Neutrophil (primary cell): ENCODE results near the gene LAMA5.

Source experiments
- H3K27ac ChIP-seq: fragments of 200-600 bp; sonication (generic); 2 replicates; pipeline ENCODE4 v1.5.1; 2016; ENCODE audit warnings: mild to moderate bottlenecking, moderate library complexity
- H3K27me3 ChIP-seq: fragments of 200-600 bp; sonication (generic); 2 replicates; pipeline ENCODE4 v1.6.0; 2016; ENCODE audit warnings: mild to moderate bottlenecking
- H3K36me3 ChIP-seq: fragments of 200-600 bp; sonication (generic); 2 replicates; pipeline ENCODE4 v1.5.1; 2017
- H3K4me1 ChIP-seq, 2 experiments: fragments of 200-600 bp in 1 of 2; sonication (generic) in 1 of 2; 1 replicate in 1 of 2; 2 replicates in 1 of 2; pipeline versions ENCODE4 v1.5.1 to v1.6.1; 2013 to 2016; ENCODE audit warnings: low read depth in 1 of 2, low read length in 1 of 2, mild to moderate bottlenecking in 1 of 2, moderate library complexity in 1 of 2; ENCODE audit not compliant: control insufficient read depth in 1 of 2, insufficient read depth in 1 of 2
- H3K4me3 ChIP-seq, 2 experiments: fragments of 200-600 bp in 1 of 2; sonication (generic) in 1 of 2; 1 replicate in 1 of 2; 2 replicates in 1 of 2; pipeline ENCODE4 v1.5.1; 2013 to 2016; ENCODE audit warnings: low read depth in 1 of 2, low read length in 1 of 2, mild to moderate bottlenecking in 1 of 2, moderate library complexity in 1 of 2
- H3K9me3 ChIP-seq: fragments of 200-600 bp; sonication (generic); 2 replicates; pipeline ENCODE4 v1.5.1; 2016
- CTCF ChIP-seq: fragments of 200-600 bp; sonication (generic); IDR thresholded peaks from 2 replicates; pipeline ENCODE4 v1.5.1; 2016; ENCODE audit warnings: antibody characterized with exemption

LAMA5 gene

GRCh38 chr20:62351469-62352401 is 15.4 kb downstream of the LAMA5 start:
- Histone ChIP-seq H3K36me3 (no peaks in the 10 kb centered on the region), H3K27ac (no peak overlapping the region), H3K4me3 (no peak overlapping the region), H3K4me1 (no peaks in the 10 kb centered on the region), H3K9me3 (no peaks in the 10 kb centered on the region), H3K27me3 (peaks cover 14% of the 10 kb centered on the region)
- no peak for TF ChIP-seq CTCF

- H3K9me3 ChIP-seq = no peaks in the 10 kb centered on the region
- H3K27ac ChIP-seq = no peak overlapping the region
- no peak for TF ChIP-seq CTCF
- peaks cover 5% of the 10 kb centered on the region for H3K27me3 ChIP-seq
- no peak overlapping the region for H3K4me3 ChIP-seq
- no peaks in the 10 kb centered on the region for H3K4me1 ChIP-seq
- H3K36me3 ChIP-seq = no peaks in the 10 kb centered on the region
Observed at GRCh38 chr20:62350629-62351422, 16.3 kb downstream of the LAMA5 start.

GRCh38 chr20:62350098-62350628 is 16.9 kb downstream of the LAMA5 start:
- Histone ChIP-seq H3K4me1 (no peaks in the 10 kb centered on the region), H3K27me3 (no peaks in the 10 kb centered on the region), H3K27ac (no peak overlapping the region), H3K36me3 (no peaks in the 10 kb centered on the region), H3K9me3 (no peaks in the 10 kb centered on the region), H3K4me3 (no peak overlapping the region)
- no peak for TF ChIP-seq CTCF

- Histone ChIP-seq H3K9me3 (no peaks in the 10 kb centered on the region), H3K4me1 (no peaks in the 10 kb centered on the region), H3K27ac (no peak overlapping the region), H3K27me3 (no peaks in the 10 kb centered on the region), H3K4me3 (no peak overlapping the region), H3K36me3 (no peaks in the 10 kb centered on the region)
- TF ChIP-seq CTCF = no peak
Observed at GRCh38 chr20:62349556-62350097, 17.5 kb downstream of the LAMA5 start.

- H3K9me3 ChIP-seq = no peaks in the 10 kb centered on the region
- no peaks in the 10 kb centered on the region for H3K36me3 ChIP-seq
- no peaks in the 10 kb centered on the region for H3K27me3 ChIP-seq
- no peaks in the 10 kb centered on the region for H3K4me1 ChIP-seq
- no peak overlapping the region for H3K27ac ChIP-seq
- no peak overlapping the region for H3K4me3 ChIP-seq
- TF ChIP-seq CTCF = no peak
Observed at GRCh38 chr20:62348604-62349003, 18.5 kb downstream of the LAMA5 start.
